SIG-M5 (cell line): ENCODE measurements around the gene FOXO4.

Source experiments
- DNase-seq: peaks from one replicate; lab custom pipeline; 2025; lab: John Stamatoyannopoulos, UW

The FOXO4 gene

DNA sequence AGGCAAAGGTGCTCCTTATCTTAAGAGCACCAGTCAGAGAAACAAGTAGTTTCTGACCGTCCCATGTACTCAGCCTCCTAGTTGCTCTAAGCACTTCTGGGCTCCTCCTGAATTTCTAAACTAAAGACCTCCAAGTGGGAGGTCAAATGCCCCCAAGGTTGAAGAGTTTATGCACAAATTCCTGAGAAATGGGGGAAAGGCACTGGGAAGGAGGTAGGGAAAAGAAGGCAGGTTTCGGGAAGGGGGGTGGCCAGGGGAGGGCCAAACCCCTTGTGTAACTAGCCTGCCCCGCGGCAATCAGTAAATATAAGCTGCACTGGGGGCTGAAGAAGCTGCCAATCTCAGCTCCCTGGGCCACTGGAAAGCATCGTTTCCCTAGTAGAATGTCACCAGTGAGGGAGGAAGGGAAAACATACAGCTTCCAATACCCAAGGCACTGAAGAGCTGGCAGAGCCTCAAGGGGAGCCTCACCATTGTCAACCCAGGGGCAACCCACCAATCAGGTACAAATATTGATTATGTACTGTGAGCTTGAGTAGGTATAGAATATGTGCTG is 3.4 kb downstream of the FOXO4 start:
- DNase-seq = no peak

DNA sequence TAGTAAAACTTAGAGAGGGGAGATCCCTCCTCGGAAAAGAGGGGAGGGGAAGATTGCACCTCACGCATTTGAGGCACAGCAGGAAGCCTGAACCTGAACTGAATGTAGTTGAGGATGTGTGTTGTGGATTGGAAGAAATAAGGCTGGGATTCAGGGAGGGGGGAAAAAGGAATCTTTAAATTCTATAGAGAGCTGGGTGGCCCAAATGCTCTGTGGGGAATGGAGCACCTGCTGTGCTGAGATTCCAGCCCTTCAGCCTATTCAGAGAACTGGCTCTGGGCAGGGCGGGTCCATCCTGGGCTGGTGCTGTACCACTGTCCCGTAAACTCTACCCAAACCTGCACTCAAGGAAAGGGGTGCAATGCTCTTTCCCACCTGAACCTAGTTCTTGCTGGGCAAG is 4.1 kb downstream of the FOXO4 start:
- no peak for DNase-seq

- DNase-seq = no peak
Measured at GRCh38 chrX:71100581-71101505, 5.2 kb downstream of the FOXO4 start.

- DNase-seq = no peak
Measured at GRCh38 chrX:71102292-71102691, 6.6 kb downstream of the FOXO4 start.

DNA sequence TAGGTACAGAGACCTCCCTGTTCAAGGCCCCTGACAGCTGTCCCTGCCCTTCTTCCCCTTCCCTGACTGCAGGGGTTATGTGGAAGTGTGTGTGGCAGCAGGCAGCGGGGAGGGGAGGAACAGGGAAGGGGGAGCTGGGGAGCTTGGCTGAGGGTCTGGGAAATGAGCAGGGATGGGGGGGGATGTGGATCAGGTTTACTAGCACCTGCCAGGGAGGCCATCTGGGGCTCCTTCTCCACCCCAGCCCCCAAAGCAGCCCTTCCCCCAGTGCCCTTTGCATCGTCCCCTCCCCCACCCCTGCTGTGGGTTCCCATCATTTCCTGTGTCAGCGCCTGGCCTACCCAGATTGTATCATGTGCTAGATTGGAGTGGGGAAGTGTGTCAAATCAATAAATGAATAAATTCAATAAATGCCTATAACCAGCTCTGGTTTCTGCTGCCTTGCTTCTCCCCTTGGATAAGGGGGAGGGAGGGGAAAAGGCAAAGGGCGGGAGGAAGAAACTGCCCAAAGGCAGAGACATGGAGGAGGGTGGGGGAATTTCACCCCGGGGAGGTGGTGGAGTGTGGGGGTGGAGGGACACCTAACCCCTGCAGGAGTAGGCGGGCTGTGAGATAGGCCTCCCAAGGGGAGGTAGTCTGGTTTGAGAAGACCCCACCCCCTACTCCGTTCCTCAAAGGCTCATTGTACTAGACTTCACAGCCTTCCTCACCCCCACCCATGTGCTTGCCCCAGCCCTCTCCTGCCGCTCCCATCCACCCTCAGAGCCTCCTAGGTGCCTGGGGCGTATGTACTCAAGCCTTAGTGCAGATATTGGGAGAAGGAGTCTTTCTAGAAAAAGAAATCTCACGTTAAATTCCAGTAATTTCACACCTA is 7.7 kb downstream of the FOXO4 start:
- DNase-seq = no peak

GRCh38 chrX:71105628-71106027 is 10.0 kb downstream of the FOXO4 start:
- no peak for DNase-seq

DNA sequence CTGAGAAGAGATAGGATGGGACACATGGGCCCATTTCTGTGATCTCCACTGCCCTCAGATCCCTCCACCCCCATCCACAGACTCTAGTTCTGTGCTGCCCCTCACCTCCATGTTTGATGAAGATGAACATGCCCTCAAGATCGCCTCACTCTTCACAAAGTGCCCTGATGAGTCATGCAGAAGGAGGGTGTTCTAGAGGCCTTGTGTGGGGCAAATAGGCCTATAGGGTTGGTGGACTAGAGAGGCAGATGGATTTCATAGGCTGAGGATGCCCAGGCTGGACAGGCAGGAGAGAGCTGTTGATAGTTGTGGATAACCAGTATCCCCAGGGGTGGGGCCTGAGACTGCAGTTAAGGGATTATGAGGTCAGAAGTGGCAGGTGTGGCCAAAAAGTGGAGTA is 10.8 kb downstream of the FOXO4 start, which contains the start of gene CXorf65:
CXorf65 (minus strand) TSS at position 314 of the 400 bp plus-strand sequence; CDS start at position 130, 184 bp downstream.
- DNase-seq = no peak

GRCh38 chrX:71107245-71107644 is 11.6 kb downstream of the FOXO4 start:
- no peak for DNase-seq

- no peak for DNase-seq
Measured at GRCh38 chrX:71107762-71108360, 12.2 kb downstream of the FOXO4 start.

DNA sequence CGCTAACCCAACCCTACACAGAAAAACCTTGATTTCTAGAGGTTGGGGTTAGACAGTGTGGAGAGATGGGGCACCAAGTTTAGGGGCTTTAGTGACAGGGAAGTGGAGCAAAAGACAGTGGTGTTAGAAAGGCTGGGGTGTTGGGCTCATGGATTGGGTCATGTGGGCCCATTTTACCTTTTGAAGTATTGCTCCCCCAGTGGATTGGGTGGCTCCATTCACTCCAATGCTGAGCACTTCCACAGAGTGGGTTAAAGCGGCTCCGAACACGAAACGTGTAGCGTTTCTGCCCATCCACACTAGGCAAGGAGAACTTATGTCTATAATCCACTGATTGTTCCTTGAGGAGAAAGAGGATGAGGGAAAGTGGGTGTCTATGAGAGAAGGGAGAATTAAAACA is 13.4 kb downstream of the FOXO4 start:
- no peak for DNase-seq

- DNase-seq = peak; percentile 3
Measured at GRCh38 chrX:71111141-71111843, 15.6 kb downstream of the FOXO4 start, which contains the start of gene IL2RG. IL2RG (minus strand) TSS chrX:71111577; CDS start chrX:71111539, 38 bp downstream.

DNA sequence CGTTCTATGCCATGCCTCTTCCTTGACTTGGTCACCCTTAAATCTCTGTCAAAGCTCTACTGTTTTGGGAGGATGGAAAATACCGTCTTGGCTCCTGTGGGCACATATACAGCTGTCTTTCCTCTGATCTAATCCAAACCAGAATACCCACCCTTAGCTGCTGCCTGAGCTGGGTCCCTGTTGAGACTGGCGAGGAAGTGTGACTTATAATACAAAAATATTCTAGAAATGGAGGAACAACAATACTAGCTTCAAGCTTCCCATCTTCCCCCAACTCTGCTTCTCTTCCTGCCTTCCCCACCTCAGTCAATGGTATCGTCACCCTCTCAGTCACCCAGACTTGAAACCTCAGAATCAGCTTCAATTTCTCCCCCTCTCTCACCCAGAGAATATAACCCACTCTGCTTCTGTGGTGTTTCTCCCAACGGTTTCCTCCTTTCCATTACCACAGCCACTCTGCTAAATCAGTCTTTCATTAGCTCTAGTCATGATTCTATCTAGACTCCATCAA is 16.3 kb downstream of the FOXO4 start:
- no peak for DNase-seq

GRCh38 chrX:71117358-71117757 is 21.7 kb downstream of the FOXO4 start:
- DNase-seq = no peak

- no peak for DNase-seq
Measured at GRCh38 chrX:71118032-71118984, 22.7 kb downstream of the FOXO4 start, which contains the start of gene MED12. MED12 (plus strand) TSS chrX:71118596; CDS start chrX:71118755, 159 bp downstream.

DNA sequence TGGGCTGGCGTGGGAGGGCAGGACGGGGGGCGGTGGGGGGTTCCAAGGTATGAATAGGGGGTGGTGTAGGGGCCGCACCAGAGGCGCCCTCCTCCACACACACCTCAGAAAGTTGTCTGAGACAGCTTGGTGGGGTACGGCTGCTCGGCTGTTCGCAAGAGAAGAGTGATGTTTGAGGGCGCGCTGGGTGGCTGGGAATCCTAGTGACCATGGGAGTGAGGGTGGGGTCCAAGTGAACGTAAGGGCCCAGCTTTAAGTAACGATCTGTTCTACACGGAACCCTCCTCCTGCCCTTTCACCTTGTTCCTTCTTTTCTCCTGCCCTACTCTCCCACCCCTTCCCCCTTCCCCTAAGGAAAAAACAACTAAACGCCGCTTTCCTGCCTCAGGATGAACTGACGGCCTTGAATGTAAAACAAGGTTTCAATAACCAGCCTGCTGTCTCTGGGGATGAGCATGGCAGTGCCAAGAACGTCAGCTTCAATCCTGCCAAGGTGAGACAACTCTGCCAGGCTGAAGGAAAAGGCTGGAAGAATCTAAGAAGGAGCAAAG is 23.4 kb downstream of the FOXO4 start:
- DNase-seq = no peak

DNA sequence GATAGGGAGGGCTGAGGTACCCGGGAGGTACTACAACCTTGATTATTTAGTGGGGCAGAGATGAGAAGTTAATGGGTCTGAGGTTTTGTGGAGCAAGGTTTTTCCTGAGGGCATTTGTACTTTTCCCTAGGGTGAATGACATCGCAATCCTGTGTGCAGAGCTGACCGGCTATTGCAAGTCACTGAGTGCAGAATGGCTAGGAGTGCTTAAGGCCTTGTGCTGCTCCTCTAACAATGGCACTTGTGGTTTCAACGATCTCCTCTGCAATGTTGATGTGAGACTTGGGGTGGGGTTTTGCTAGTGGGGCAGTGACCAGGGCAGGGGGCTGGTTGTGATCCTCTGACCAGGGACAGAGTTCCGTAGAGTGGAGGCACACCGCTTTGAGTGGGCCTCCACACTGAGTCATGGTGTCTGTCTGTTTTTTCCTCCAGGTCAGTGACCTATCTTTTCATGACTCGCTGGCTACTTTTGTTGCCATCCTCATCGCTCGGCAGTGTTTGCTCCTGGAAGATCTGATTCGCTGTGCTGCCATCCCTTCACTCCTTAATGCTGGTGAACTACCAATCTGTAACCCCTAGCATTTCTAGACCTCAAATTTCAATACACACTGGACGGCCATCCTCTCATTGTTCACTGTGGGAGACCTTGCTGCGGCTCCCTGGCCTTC is 32.6 kb downstream of the FOXO4 start:
- DNase-seq = no peak

DNA sequence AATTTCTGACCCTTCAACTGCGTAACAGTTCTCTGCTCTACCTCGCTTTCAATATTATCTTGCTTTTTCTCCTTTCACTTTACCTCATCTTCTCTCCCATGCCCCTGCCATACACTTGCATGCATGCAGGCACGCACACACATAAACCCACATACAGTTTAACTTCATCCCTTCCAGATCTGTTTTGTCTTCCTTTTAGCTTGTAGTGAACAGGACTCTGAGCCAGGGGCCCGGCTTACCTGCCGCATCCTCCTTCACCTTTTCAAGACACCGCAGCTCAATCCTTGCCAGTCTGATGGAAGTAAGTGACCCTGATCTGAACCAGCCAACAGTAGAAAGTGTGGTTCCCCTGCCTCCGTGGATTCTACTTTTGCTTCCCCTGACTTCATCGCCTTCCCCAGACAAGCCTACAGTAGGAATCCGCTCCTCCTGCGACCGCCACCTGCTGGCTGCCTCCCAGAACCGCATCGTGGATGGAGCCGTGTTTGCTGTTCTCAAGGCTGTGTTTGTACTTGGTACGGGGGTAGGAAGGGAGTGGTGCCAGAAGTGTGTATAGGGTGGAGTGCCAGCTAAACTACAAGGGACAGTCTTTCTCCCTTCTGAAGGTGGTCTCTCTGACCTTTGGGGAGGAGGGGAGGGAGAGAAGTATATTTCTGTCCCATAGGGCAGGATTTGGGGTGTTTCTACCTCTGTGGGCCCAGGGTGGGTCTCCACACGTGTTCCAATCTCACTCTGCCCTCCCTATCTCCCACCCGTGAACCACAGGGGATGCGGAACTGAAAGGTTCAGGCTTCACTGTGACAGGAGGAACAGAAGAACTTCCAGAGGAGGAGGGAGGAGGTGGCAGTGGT is 33.5 kb downstream of the FOXO4 start:
- DNase-seq = no peak

GRCh38 chrX:71131510-71131909 is 35.9 kb downstream of the FOXO4 start:
- no peak for DNase-seq
